Activated T-cell treated with anti-CD3 and anti-CD28 coated beads for 24 hours (primary cell): Measurements from ENCODE around the gene KCTD3.

Experiments used
- DNase-seq: peaks from one replicate; pipeline ENCODE4 v3.0.0-alpha.2; 2020; ENCODE audit warnings: low read depth

KCTD3 gene

GRCh38 chr1:215566556-215567490, at the start of gene KCTD3:
KCTD3 (plus strand) TSS chr1:215567304; CDS start chr1:215567686, 382 bp downstream.
- DNase-seq: peak; percentile 28

- no peak for DNase-seq
These were observed 49.6 kb upstream of the KCTD3 start for GRCh38 chr1:215517441-215517891.

- no peak for DNase-seq
These were observed 48.5 kb upstream of the KCTD3 start for GRCh38 chr1:215518594-215518993.

- DNase-seq: no peak
These were observed 45.8 kb upstream of the KCTD3 start for GRCh38 chr1:215521279-215521678.

GRCh38 chr1:215523128-215523861, 43.8 kb upstream of the KCTD3 start:
- no peak for DNase-seq

GRCh38 chr1:215523906-215524305, 43.2 kb upstream of the KCTD3 start:
- no peak for DNase-seq

- no peak for DNase-seq
These were observed 40.8 kb upstream of the KCTD3 start for GRCh38 chr1:215526147-215526845.

GRCh38 chr1:215526846-215527151, 40.3 kb upstream of the KCTD3 start:
- DNase-seq: no peak

GRCh38 chr1:215529111-215529510, 38.0 kb upstream of the KCTD3 start:
- no peak for DNase-seq

GRCh38 chr1:215529571-215529970, 37.5 kb upstream of the KCTD3 start:
- DNase-seq: no peak

GRCh38 chr1:215530401-215530984, 36.6 kb upstream of the KCTD3 start:
- DNase-seq: no peak

- DNase-seq: no peak
These were observed 27.1 kb upstream of the KCTD3 start for GRCh38 chr1:215539803-215540570.

- DNase-seq: no peak
These were observed 24.8 kb upstream of the KCTD3 start for GRCh38 chr1:215542301-215542700.

- no peak for DNase-seq
These were observed 23.9 kb upstream of the KCTD3 start for GRCh38 chr1:215543191-215543606.

- DNase-seq: no peak
These were observed 23.3 kb upstream of the KCTD3 start for GRCh38 chr1:215543806-215544205.

- DNase-seq: no peak
These were observed 22.5 kb upstream of the KCTD3 start for GRCh38 chr1:215544566-215544965.

GRCh38 chr1:215545096-215545495, 22.0 kb upstream of the KCTD3 start:
- no peak for DNase-seq

- DNase-seq: no peak
These were observed 20.1 kb upstream of the KCTD3 start for GRCh38 chr1:215547011-215547410.

- no peak for DNase-seq
These were observed 15.3 kb upstream of the KCTD3 start for GRCh38 chr1:215551806-215552205.

GRCh38 chr1:215554865-215555264, 12.2 kb upstream of the KCTD3 start:
- no peak for DNase-seq

- DNase-seq: no peak
These were observed 11.6 kb upstream of the KCTD3 start for GRCh38 chr1:215555531-215555930.
